ENCODE data around the gene HYLS1.

- no peak for TF ChIP-seq BHLHE40 (IDR thresholded peaks at IDR 0.05; ENCODE audit: low read depth, low read length)
- TF ChIP-seq CTCF (IDR thresholded peaks at IDR 0.05) = no peak
- no peak for TF ChIP-seq RFX5 (IDR thresholded peaks at IDR 0.05)
- no peak for TF ChIP-seq E2F6 (IDR thresholded peaks at IDR 0.05; ENCODE audit: borderline replicate concordance, low read depth)
- TF ChIP-seq POLR2A (IDR thresholded peaks at IDR 0.05; ENCODE audit: low read length) = no peak
Measured at GRCh38 chr11:125942771-125943428, 55.4 kb downstream of the HYLS1 start.
